Fibroblast of pulmonary artery (primary cell): ENCODE measurements around the gene PSMC6.
"Not testable (repeated sequence)": the region's sequence is repeated elsewhere in the genome, so short reads cannot be mapped to it uniquely, and the experiment has no call there.

Experiments
- DNase-seq: peaks from one replicate; pipeline ENCODE4 v3.0.0-alpha.2; 2010; ENCODE audit warnings: low read depth
- H3K4me3 ChIP-seq: replicated peaks from 2 replicates; pipeline ENCODE4 v1.5.1; 2011; ENCODE audit warnings: low read depth, mild to moderate bottlenecking, control low read depth, low read length, moderate library complexity
- TF ChIP-seq, protein P1 (sequence below): IDR thresholded peaks from 2 replicates; pipeline ENCODE4 v1.5.1; 2011; ENCODE audit warnings: mild to moderate bottlenecking, control low read depth, low read length, inconsistent platforms; ENCODE audit errors: missing control alignments

Gene PSMC6

DNA sequence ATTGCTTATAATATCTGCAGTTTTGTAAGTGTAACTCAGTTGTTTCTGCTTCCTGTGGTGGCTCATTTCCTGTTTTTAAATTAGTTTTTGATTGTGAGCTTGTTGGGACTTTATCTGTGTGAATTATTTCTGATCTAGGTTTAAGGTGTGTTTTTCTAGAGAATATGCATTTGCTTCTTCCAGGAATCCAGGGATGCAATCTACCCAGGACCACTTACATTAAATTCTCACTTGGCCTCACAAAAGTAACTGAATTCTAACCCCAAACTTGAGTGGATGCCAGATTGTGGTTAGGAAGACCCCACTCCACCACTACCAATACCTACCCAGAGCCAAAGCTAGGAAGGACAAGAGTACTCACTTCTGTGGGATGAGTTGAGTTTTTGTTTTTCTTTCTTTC is 34.9 kb downstream of the PSMC6 start:
- H3K4me3 ChIP-seq, result no peak overlapping the region
- TF ChIP-seq, protein P1, sequence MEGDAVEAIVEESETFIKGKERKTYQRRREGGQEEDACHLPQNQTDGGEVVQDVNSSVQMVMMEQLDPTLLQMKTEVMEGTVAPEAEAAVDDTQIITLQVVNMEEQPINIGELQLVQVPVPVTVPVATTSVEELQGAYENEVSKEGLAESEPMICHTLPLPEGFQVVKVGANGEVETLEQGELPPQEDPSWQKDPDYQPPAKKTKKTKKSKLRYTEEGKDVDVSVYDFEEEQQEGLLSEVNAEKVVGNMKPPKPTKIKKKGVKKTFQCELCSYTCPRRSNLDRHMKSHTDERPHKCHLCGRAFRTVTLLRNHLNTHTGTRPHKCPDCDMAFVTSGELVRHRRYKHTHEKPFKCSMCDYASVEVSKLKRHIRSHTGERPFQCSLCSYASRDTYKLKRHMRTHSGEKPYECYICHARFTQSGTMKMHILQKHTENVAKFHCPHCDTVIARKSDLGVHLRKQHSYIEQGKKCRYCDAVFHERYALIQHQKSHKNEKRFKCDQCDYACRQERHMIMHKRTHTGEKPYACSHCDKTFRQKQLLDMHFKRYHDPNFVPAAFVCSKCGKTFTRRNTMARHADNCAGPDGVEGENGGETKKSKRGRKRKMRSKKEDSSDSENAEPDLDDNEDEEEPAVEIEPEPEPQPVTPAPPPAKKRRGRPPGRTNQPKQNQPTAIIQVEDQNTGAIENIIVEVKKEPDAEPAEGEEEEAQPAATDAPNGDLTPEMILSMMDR, result no peak
- no peak for DNase-seq

DNA sequence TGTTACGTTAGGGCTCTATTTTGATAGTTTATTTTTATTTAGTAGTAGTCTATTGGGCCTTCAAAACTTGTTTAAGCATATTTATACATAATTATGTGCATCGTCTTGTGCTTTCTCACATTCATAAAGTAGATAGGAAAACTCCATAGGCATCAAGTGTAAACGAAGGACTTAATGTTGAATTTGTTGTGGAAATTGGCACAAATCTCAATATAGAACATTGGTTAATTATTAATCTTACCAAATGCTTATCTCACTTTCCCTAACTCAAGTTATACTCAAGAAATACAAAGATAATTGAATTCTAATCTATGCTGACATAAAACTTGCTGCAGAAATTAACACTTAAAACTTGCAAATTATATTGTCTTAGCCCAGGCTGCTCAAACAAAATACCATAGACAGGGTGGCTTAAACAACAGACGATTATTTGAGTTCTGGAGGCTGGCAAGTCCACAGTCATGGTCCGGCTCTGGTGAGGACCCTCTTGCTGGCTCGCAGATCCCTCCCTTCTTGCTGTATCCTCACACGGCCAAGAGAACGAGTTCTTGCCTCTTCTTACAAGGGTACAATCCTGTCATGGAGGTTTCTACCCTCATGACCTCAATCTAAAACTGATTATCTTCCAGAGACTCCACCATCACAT is 41.8 kb downstream of the PSMC6 start:
- TF ChIP-seq, protein P1, result no peak
- no peak for DNase-seq
- no peak overlapping the region for H3K4me3 ChIP-seq

DNA sequence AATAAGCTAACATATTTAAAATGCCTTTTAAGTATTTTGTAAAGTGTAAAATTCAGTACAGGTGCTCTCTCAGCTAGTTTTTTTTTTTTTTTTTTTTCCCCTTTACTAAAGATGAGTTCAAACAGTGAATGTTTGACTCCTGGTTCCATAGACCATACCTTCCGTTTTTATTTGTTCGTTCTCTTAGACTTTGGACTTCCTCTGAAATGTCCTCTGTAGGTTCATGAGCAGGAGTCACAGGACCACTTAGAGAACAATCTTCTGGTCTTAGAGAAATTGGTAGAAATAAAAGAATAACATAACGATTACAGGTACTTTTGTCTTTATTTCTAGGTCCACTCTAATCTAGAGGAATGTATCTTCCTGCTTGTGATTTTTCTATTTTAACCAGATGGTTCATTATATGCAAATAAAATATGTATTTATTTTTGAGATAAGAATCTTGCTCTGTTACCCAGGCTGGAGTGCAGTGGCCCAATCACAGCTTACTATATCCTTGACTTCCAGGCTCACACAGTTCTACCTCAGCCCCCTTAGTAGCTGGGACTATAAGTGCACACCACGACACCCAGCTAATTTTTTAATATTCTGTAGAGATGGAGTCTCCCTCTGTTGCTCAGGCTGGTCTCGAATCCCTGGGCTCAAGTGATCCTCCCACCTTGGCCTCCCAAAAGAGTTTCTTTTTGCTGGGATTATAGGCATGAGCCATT is 48.8 kb downstream of the PSMC6 start:
- no peak overlapping the region for H3K4me3 ChIP-seq
- DNase-seq, result no peak
- TF ChIP-seq, protein P1, result no peak

DNA sequence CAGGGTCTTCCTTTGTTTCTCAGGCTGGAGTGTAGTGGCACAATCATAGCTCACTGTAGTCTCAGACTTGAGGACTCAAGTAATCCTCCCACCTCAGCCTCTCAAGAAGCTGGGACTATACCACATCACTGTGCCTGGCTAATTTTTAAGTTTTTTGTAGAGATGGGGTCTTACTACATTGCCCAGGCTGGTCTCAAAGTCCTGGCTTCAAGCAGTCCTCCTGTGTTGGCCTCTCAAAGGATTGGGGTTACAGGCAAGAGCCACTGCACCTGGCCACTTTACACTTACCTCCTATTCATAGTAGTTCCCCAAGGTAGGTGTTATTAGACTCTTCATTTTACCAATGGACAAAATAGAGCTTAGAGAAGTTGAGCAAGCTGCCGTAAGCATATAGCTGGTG is 52.1 kb downstream of the PSMC6 start:
- H3K4me3 ChIP-seq, result no peak overlapping the region
- no peak for DNase-seq
- TF ChIP-seq, protein P1, result no peak

DNA sequence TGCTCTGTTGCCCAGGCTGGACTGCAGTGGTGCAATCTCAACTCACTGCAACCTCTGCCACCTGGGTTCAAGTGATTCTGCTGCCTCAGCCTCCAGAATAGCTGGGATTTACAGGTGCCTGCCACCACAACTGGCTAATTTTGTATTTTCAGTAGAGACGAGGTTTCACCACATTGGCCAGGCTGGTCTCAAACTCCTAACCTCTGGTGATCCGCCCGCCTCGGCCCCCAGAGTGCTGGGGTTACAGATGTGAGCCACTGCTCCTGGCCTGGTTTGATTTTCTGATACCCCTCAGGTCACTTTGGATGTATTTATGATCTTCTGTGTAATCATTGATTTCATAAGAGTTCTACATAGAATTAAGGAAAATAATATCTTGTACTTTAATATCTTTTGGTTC is 55.9 kb downstream of the PSMC6 start:
- not testable (repeated sequence) for DNase-seq, H3K4me3 ChIP-seq

DNA sequence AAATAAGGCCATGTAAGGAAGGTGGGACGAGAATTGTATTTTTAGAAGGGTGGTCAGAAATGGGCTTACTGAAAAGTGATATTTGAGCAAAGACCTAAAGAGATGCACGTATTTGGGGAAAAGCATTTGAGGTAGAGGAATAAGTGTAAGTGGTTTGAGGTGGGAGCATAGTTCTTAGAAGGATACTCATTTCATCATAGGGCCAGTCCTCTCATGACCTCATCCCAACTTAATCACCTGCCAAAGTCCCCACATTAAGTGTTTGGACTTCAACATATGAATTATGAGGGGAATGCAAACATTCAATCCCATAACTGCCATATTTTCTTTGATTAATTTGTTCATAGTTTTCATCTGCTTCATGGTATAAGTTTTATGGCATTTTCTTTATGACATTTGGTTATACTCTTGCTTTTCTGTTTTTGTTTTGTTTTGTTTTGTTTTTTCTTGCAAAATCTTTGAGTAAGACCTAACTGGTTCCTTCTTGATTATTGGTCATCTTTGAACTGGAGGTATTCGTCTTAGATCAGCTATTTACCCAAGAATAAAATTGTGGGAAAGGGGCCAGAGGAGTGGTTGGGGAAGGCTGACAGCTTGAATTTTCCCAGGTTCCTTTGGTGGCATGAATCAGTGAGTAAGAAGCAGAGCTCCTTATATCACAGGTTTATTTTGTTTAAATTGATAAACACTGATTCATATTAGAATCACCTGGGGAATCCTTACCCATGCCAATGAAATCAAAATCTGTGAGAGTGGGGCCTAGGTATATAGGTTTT is 60.2 kb downstream of the PSMC6 start:
- DNase-seq, result no peak
- TF ChIP-seq, protein P1, result no peak
- no peak overlapping the region for H3K4me3 ChIP-seq

DNA sequence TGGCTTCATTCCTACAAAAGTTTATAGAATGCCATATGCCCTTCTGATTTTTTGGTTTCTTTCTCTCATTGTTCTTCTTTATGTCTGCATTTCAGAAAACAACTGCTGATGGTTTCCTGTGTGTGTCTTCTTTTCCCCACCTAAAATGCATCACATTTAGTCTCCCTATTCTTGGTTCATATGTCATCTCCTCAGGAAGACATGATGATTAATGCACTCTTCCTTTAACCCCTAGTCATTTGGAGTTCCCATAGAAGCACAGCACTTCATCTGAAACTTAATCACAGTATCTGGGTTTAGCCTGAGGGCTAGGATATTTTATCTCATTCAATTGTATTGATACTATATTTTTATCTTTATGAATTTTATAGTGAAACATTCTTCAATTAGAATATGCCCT is 62.9 kb downstream of the PSMC6 start:
- TF ChIP-seq, protein P1, result no peak
- no peak overlapping the region for H3K4me3 ChIP-seq
- no peak for DNase-seq
